LNCAP (cell line): Measurements from ENCODE around the gene SMAGP.

ENCODE experiments used
- CTCF ChIP-seq: fragments of 450-650 bp; IDR thresholded peaks from 2 replicates; pipeline ENCODE4 v1.5.1; 2017; ENCODE audit warnings: mild to moderate bottlenecking

Gene SMAGP

GRCh38 chr12:51218607-51219161 is 51.5 kb downstream of the SMAGP start:
- no peak for TF ChIP-seq CTCF

GRCh38 chr12:51217968-51218606 is 52.1 kb downstream of the SMAGP start, which contains the start of gene POU6F1:
Gene POU6F1, minus strand, starts transcription at chr12:51218062. Its CDS starts 11,226 bp downstream, at chr12:51206836.
- no peak for TF ChIP-seq CTCF

DNA sequence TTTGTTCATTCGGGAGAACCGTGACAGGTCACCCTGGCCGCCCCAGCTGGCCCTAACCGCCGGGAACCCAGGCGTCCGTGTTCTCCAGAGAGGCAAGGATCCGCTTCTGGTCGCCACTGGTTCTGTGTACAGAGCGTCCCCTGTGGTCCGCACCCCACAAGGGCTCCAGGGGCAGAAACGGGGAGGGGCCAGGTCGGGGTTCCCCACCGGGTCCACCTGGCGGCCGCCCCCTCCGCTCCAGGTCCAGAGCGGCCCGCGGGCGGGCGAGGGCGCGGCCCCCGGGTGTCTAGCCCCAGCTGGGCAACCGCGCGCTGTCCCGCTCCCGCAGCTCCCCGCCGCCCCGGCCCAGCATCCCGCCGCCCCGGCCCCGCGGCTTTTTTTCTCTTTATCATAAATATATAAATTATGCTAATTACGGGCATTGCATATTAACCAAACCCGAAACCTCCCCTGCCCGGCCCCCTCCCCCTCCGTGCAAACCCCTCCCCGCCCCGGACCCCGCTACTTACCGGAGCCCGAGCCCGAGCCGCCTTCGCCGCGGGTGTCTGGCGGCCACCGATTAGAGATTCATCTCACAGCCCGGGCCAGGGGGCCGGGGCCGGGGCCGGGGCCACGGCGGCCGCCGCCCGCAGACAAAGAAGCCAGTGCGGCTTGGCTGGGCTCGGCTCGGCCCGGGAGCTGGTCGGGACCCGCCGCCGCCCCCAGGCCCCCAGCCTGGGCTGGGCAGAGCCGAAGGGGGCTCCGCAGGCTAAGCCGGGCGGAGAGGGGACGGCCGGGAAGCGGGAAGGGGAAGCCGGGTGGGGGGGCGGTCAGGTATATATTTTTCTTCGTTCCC is 52.9 kb downstream of the SMAGP start:
- no peak for TF ChIP-seq CTCF

- no peak for TF ChIP-seq CTCF
Observed at GRCh38 chr12:51216642-51217041, 53.6 kb downstream of the SMAGP start.

DNA sequence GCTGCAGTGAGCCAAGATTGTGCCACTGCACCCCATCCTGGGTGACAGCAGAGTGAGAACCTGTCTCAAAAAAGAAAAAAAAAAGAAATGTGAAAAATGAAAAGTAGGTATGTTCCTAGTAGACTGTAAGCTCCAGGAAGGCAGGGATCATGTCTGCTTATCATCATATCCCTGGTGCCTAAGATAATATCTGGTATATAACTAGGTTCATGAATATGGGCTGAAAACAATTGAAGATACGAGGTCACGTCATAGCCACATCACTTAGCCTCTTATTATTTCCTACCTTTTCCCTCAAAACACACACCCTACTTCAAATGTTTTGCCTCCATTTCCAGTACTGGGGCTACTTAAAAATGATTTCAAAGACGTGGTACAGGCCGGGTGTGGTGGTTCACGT is 55.3 kb downstream of the SMAGP start:
- no peak for TF ChIP-seq CTCF

DNA sequence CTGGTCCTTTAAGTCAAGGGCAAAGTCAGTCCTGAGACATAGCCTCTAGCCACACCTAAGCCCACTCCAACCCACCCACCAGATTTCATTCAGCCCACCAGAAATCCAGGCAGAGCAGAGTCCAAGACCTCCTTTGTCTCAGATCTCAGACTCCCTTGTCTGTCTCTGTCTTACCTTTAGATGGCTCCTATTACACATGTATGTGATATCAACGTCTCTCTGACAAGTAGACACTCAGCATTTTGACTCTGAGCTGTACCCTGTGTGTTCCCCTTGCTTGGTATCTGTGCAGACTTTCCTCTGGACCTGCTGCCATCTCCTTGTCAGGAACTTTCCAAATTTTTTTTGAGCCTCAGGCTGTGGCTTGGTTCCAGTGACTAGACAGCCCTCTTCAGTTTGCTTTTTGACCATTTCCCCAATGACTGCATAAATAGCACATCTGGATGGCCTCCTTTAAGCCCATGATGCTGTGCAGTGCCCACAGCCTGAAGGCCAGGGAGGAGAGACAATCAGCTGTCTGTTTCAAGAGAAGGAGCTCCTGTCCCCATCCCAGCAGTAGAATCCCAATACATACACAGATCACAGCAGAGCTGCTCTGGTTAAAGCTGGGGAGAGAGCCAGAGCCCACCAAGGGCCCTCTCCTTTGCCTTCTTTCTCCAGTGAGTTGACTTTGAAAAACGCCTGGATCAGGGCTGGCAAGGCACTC is 59.4 kb downstream of the SMAGP start:
- no peak for TF ChIP-seq CTCF

GRCh38 chr12:51209259-51209658 is 61.0 kb downstream of the SMAGP start:
- TF ChIP-seq CTCF, result no peak
